T-helper 17 cell (primary cell): ENCODE data around the gene UGT1A6. TPM values are rescaled to one million over a fixed set of nuclear protein-coding genes. Genes with fewer than 3 reads are reported as not detected.
"Not testable (repeated sequence)": the region's sequence is repeated elsewhere in the genome, so short reads cannot be mapped to it uniquely, and the experiment has no call there.

ENCODE experiments used
- ATAC-seq: fragments of 150-1000 bp; cut with Tn5 transposase; 2 replicates; pipeline ENCODE4 v1.10.0; 2021; ENCODE audit warnings: mild to moderate bottlenecking, moderate library complexity
- DNase-seq, 3 donors: peaks; one replicate each; pipeline versions ENCODE4 v3.0.0 to v3.0.0-alpha.2; 2020 to 2021
- H3K9me3 ChIP-seq: one replicate; pipeline ENCODE4 v1.7.0; 2013; ENCODE audit warnings: low read length, mild to moderate bottlenecking; ENCODE audit not compliant: control insufficient read depth, poor library complexity, severe bottlenecking
- H3K27ac Mint-ChIP-seq: one replicate; pipeline ENCODE4 v1.8.0; 2022; ENCODE audit warnings: mild to moderate bottlenecking, moderate library complexity, mixed read lengths
- H3K27me3 Mint-ChIP-seq: one replicate; pipeline ENCODE4 v1.8.0; 2022; ENCODE audit warnings: mixed read lengths
- H3K36me3 Mint-ChIP-seq: one replicate; pipeline ENCODE4 v1.8.0; 2022; ENCODE audit warnings: low read depth, mixed read lengths
- H3K4me1 Mint-ChIP-seq: one replicate; pipeline ENCODE4 v1.8.0; 2022; ENCODE audit warnings: mild to moderate bottlenecking, mixed read lengths
- H3K4me3 Mint-ChIP-seq: one replicate; pipeline ENCODE4 v1.8.0; 2022; ENCODE audit warnings: mild to moderate bottlenecking, moderate library complexity, mixed read lengths
- total RNA-seq, 4 donors: library from RNA in 2 of 4; stranded (reverse) in 2 of 4; gene quantifications; one replicate each; pipeline ENCODE4 v1.2.3 and lab custom pipeline; 2022 to 2026

Gene UGT1A6
- total RNA-seq, 2 donors from 2014 or later = not detected

- Mint-ChIP-seq H3K27me3 (peaks cover 53% of the 10 kb centered on the region), H3K36me3 (peaks cover under 1% of the 10 kb centered on the region)
- no peak for ATAC-seq
Measured at GRCh38 chr2:233691443-233692433, 952 bp upstream of the UGT1A6 start.

GRCh38 chr2:233693963-233694362 is 1.3 kb downstream of the UGT1A6 start:
- Mint-ChIP-seq H3K36me3 (peaks cover 5% of the 10 kb centered on the region), H3K4me3 (no peak overlapping the region), H3K27me3 (peaks cover 54% of the 10 kb centered on the region), H3K27ac (no peak overlapping the region), H3K4me1 (no peaks in the 10 kb centered on the region)
- no peak for DNase-seq
- no peaks in the 10 kb centered on the region for H3K9me3 ChIP-seq
- ATAC-seq = no peak

More at GRCh38 chr2:233691443-233692433, 952 bp upstream of the UGT1A6 start:
- no peak for DNase-seq
- Mint-ChIP-seq H3K27ac (no peak overlapping the region), H3K4me3 (no peak overlapping the region), H3K4me1 (no peaks in the 10 kb centered on the region)
- no peaks in the 10 kb centered on the region for H3K9me3 ChIP-seq

GRCh38 chr2:233698740-233699139 is 6.0 kb downstream of the UGT1A6 start:
- no peaks in the 10 kb centered on the region for H3K4me1 Mint-ChIP-seq
- H3K27me3 Mint-ChIP-seq = peaks cover 48% of the 10 kb centered on the region
- DNase-seq (no peak), ATAC-seq (no peak)
- no peaks in the 10 kb centered on the region for H3K9me3 ChIP-seq
- peaks cover 5% of the 10 kb centered on the region for H3K36me3 Mint-ChIP-seq
- H3K27ac Mint-ChIP-seq = no peak overlapping the region
- H3K4me3 Mint-ChIP-seq = no peak overlapping the region

GRCh38 chr2:233699424-233700027 is 6.8 kb downstream of the UGT1A6 start:
- no peak overlapping the region for H3K4me3 Mint-ChIP-seq

GRCh38 chr2:233700028-233700635 is 7.4 kb downstream of the UGT1A6 start:
- H3K9me3 ChIP-seq = no peaks in the 10 kb centered on the region
- Mint-ChIP-seq H3K27ac (no peak overlapping the region), H3K36me3 (peaks cover 8% of the 10 kb centered on the region), H3K4me3 (no peak overlapping the region), H3K4me1 (no peaks in the 10 kb centered on the region), H3K27me3 (peaks cover 45% of the 10 kb centered on the region)
- DNase-seq (no peak), ATAC-seq (no peak)

More at GRCh38 chr2:233699424-233700027, 6.8 kb downstream of the UGT1A6 start:
- DNase-seq (no peak), ATAC-seq (no peak)
- Mint-ChIP-seq H3K27me3 (peaks cover 45% of the 10 kb centered on the region), H3K4me1 (no peaks in the 10 kb centered on the region), H3K27ac (no peak overlapping the region), H3K36me3 (peaks cover 8% of the 10 kb centered on the region)
- H3K9me3 ChIP-seq = no peaks in the 10 kb centered on the region

GRCh38 chr2:233700842-233701241 is 8.2 kb downstream of the UGT1A6 start:
- H3K4me3 Mint-ChIP-seq, H3K9me3 ChIP-seq, H3K36me3 Mint-ChIP-seq, H3K27ac Mint-ChIP-seq, ATAC-seq, H3K4me1 Mint-ChIP-seq, DNase-seq: not testable (repeated sequence)
- H3K27me3 Mint-ChIP-seq = peaks cover 50% of the 10 kb centered on the region

GRCh38 chr2:233702238-233702637 is 9.5 kb downstream of the UGT1A6 start:
- no peaks in the 10 kb centered on the region for H3K4me1 Mint-ChIP-seq
- H3K27me3 Mint-ChIP-seq = peaks cover 42% of the 10 kb centered on the region
- no peak overlapping the region for H3K4me3 Mint-ChIP-seq
- no peaks in the 10 kb centered on the region for H3K9me3 ChIP-seq
- H3K36me3 Mint-ChIP-seq = peaks cover 6% of the 10 kb centered on the region
- DNase-seq (no peak), ATAC-seq (no peak)
- no peak overlapping the region for H3K27ac Mint-ChIP-seq

GRCh38 chr2:233705911-233706506 is 13.3 kb downstream of the UGT1A6 start:
- H3K9me3 ChIP-seq = no peaks in the 10 kb centered on the region
- H3K36me3 Mint-ChIP-seq = peaks cover 6% of the 10 kb centered on the region
- DNase-seq (no peak), ATAC-seq (no peak)
- H3K27me3 Mint-ChIP-seq = peaks cover 56% of the 10 kb centered on the region
- no peak overlapping the region for H3K4me3 Mint-ChIP-seq
- H3K4me1 Mint-ChIP-seq = no peaks in the 10 kb centered on the region
- H3K27ac Mint-ChIP-seq = no peak overlapping the region

- no peak overlapping the region for H3K27ac Mint-ChIP-seq
- H3K36me3 Mint-ChIP-seq = peaks cover 6% of the 10 kb centered on the region
- DNase-seq (no peak), ATAC-seq (no peak)
- H3K9me3 ChIP-seq = no peaks in the 10 kb centered on the region
- no peak overlapping the region for H3K4me3 Mint-ChIP-seq
- H3K4me1 Mint-ChIP-seq = peaks cover 3% of the 10 kb centered on the region
- H3K27me3 Mint-ChIP-seq = peaks cover 56% of the 10 kb centered on the region
Measured at GRCh38 chr2:233706720-233707119, 14.0 kb downstream of the UGT1A6 start.

- DNase-seq = no peak
- Mint-ChIP-seq H3K4me1 (peaks cover 5% of the 10 kb centered on the region), H3K36me3 (peaks cover 9% of the 10 kb centered on the region), H3K4me3 (no peak overlapping the region), H3K27ac (no peak overlapping the region), H3K27me3 (peaks cover 59% of the 10 kb centered on the region)
- no peak for ATAC-seq
- H3K9me3 ChIP-seq = no peaks in the 10 kb centered on the region
Measured at GRCh38 chr2:233707940-233708644, 15.4 kb downstream of the UGT1A6 start.

- Mint-ChIP-seq H3K4me1 (peaks cover 7% of the 10 kb centered on the region), H3K27me3 (peaks cover 66% of the 10 kb centered on the region), H3K27ac (no peak overlapping the region), H3K36me3 (peaks cover 9% of the 10 kb centered on the region), H3K4me3 (no peak overlapping the region)
- ATAC-seq (no peak), DNase-seq (no peak)
- no peaks in the 10 kb centered on the region for H3K9me3 ChIP-seq
Measured at GRCh38 chr2:233708942-233709341, 16.3 kb downstream of the UGT1A6 start.

- H3K4me3 Mint-ChIP-seq = no peak overlapping the region
- peaks cover 7% of the 10 kb centered on the region for H3K36me3 Mint-ChIP-seq
- ATAC-seq (peak; percentile 61), DNase-seq (peak; percentile 23 to 59 (median 30))
- H3K9me3 ChIP-seq = no peaks in the 10 kb centered on the region
- peaks cover 8% of the 10 kb centered on the region for H3K4me1 Mint-ChIP-seq
- no peak overlapping the region for H3K27ac Mint-ChIP-seq
- H3K27me3 Mint-ChIP-seq = peaks cover 77% of the 10 kb centered on the region
Measured at GRCh38 chr2:233711312-233712008, 18.8 kb downstream of the UGT1A6 start.
